DND-41 (cell line): ENCODE results near the gene TSHZ1.

Experiments used
- ATAC-seq: fragments of 200-7000 bp; cut with Tn5 transposase; 3 replicates; pipeline ENCODE4 v1.9.1; 2021; ENCODE audit warnings: low read depth; ENCODE audit not compliant: insufficient read depth
- DNase-seq: peaks from one replicate; pipeline ENCODE4 v3.0.0-alpha.2; 2020
- H2AFZ ChIP-seq: 2 replicates; pipeline ENCODE4 v1.6.0; 2012; ENCODE audit warnings: low read depth, low read length
- H3K27ac ChIP-seq: 2 replicates; pipeline ENCODE4 v1.5.1; 2012; ENCODE audit warnings: low read length, inconsistent platforms
- H3K27me3 ChIP-seq: fragments of 200-600 bp; sonication (generic); 2 replicates; pipeline ENCODE4 v1.6.0; 2012; ENCODE audit warnings: low read length, mild to moderate bottlenecking, inconsistent platforms; ENCODE audit not compliant: insufficient read depth, poor library complexity
- H3K36me3 ChIP-seq: 2 replicates; pipeline ENCODE4 v1.5.1; 2012; ENCODE audit warnings: low read length, inconsistent platforms; ENCODE audit not compliant: insufficient read depth
- H3K4me1 ChIP-seq: 2 replicates; pipeline ENCODE4 v1.5.1; 2012; ENCODE audit warnings: mild to moderate bottlenecking, low read length; ENCODE audit not compliant: insufficient read depth
- H3K4me2 ChIP-seq: 2 replicates; pipeline ENCODE4 v1.6.0; 2012; ENCODE audit warnings: mild to moderate bottlenecking, moderate library complexity, low read length, inconsistent platforms; ENCODE audit not compliant: insufficient read depth
- H3K4me3 ChIP-seq, 2 experiments: fragments of 200-600 bp in 1 of 2; shearing (Covaris generic) in 1 of 2; 2 replicates each; pipeline ENCODE4 v1.5.1; 2012 to 2016; ENCODE audit warnings: inconsistent platforms in 2 of 2, low read length in 2 of 2, mild to moderate bottlenecking in 2 of 2, low read depth in 1 of 2, moderate library complexity in 1 of 2
- H3K79me2 ChIP-seq: 2 replicates; pipeline ENCODE4 v1.6.0; 2012; ENCODE audit warnings: low read length, inconsistent platforms; ENCODE audit not compliant: insufficient read depth
- H3K9ac ChIP-seq: 2 replicates; pipeline ENCODE4 v1.6.0; 2012; ENCODE audit warnings: low read depth, mild to moderate bottlenecking, inconsistent platforms, low read length, moderate library complexity
- H3K9me3 ChIP-seq: 2 replicates; pipeline ENCODE4 v1.5.1; 2012; ENCODE audit warnings: low read length, moderate library complexity, mild to moderate bottlenecking, inconsistent platforms; ENCODE audit not compliant: insufficient read depth, severe bottlenecking
- H4K20me1 ChIP-seq: 2 replicates; pipeline ENCODE4 v1.6.0; 2012; ENCODE audit warnings: low read length; ENCODE audit not compliant: insufficient read depth
- EZH2 ChIP-seq: IDR thresholded peaks from 3 replicates; pipeline ENCODE4 v1.6.1; 2012; ENCODE audit warnings: borderline replicate concordance, low read depth, mild to moderate bottlenecking, moderate library complexity, low read length, inconsistent platforms; ENCODE audit not compliant: severe bottlenecking
- TF ChIP-seq, protein P1 (sequence below): IDR thresholded peaks from 2 replicates; pipeline ENCODE4 v1.5.1; 2012; ENCODE audit warnings: borderline replicate concordance, low read length, moderate library complexity, mild to moderate bottlenecking; ENCODE audit not compliant: poor library complexity, severe bottlenecking; ENCODE audit errors: extremely low read depth

TSHZ1 gene

GRCh38 chr18:75255094-75255493 is 44.5 kb downstream of the TSHZ1 start:
- H3K79me2 ChIP-seq: peaks cover 98% of the 10 kb centered on the region
- H3K4me2 ChIP-seq: no peak overlapping the region
- no peak overlapping the region for H3K27ac ChIP-seq
- H3K36me3 ChIP-seq: no peaks in the 10 kb centered on the region
- 0 out of 2 replicates have a peak, but pooled peaks cover 7% of the 10 kb centered on the region for H3K4me1 ChIP-seq
- TF ChIP-seq, protein P1, sequence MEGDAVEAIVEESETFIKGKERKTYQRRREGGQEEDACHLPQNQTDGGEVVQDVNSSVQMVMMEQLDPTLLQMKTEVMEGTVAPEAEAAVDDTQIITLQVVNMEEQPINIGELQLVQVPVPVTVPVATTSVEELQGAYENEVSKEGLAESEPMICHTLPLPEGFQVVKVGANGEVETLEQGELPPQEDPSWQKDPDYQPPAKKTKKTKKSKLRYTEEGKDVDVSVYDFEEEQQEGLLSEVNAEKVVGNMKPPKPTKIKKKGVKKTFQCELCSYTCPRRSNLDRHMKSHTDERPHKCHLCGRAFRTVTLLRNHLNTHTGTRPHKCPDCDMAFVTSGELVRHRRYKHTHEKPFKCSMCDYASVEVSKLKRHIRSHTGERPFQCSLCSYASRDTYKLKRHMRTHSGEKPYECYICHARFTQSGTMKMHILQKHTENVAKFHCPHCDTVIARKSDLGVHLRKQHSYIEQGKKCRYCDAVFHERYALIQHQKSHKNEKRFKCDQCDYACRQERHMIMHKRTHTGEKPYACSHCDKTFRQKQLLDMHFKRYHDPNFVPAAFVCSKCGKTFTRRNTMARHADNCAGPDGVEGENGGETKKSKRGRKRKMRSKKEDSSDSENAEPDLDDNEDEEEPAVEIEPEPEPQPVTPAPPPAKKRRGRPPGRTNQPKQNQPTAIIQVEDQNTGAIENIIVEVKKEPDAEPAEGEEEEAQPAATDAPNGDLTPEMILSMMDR: no peak
- no peak for TF ChIP-seq EZH2
- no peak overlapping the region for H2AFZ ChIP-seq
- H3K27me3 ChIP-seq: no peaks in the 10 kb centered on the region
- no peaks in the 10 kb centered on the region for H3K9me3 ChIP-seq
- H3K4me3 ChIP-seq: no peak overlapping the region
- no peak overlapping the region for H3K9ac ChIP-seq
- no peak for DNase-seq
- ATAC-seq: no peak
- H4K20me1 ChIP-seq: peaks cover 18% of the 10 kb centered on the region

DNA sequence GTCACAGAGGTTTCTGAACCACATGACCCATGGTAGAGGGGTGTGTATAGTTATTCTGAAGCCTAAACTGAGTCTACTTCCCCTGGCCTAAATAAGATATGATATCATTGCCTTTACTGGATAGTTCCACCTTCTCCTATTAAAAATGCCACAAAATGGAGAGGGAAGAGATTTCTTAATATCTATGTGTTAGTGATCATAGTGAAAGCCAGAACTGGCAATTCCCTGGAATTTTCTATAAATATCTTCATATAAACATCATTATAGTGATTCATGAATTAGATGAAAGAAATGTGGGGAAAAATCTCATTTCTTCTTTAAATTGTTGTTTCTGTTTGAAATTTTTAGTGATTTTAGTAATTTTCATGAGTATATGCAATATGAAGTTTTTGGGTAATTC is 45.8 kb downstream of the TSHZ1 start:
- no peak overlapping the region for H3K27ac ChIP-seq
- no peak overlapping the region for H3K9ac ChIP-seq
- DNase-seq: no peak
- no peak for TF ChIP-seq EZH2
- TF ChIP-seq, protein P1: no peak
- H3K9me3 ChIP-seq: no peaks in the 10 kb centered on the region
- peaks cover 6% of the 10 kb centered on the region; the same call in 1 of the 2 replicates for H3K36me3 ChIP-seq
- H3K27me3 ChIP-seq: no peaks in the 10 kb centered on the region
- no peak overlapping the region for H2AFZ ChIP-seq
- H3K4me3 ChIP-seq: no peak overlapping the region
- H3K4me2 ChIP-seq: no peak overlapping the region
- no peak for ATAC-seq
- peaks cover 99% of the 10 kb centered on the region for H3K79me2 ChIP-seq
- H4K20me1 ChIP-seq: peaks cover 17% of the 10 kb centered on the region
- H3K4me1 ChIP-seq: 0 out of 2 replicates have a peak, but pooled peaks cover 7% of the 10 kb centered on the region

DNA sequence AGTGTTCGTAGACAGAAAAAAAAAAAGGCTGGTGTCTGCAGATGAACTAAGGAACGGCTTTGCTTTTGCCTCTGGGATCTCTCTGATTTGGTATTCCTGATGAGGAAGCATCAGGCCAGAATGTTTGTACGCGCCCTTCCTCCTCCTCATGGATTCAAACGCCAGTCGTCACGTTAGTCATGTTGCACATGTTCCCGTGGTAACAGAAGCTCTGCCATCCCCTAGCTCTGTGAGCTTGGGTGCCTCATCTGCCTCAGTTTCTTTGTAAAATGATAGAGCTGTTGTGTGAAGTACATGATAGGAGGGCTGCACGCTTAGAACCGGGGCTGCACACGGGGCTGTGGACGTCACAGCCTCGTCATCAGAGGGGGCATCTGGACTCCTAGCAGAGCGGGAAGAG is 47.0 kb downstream of the TSHZ1 start:
- Histone ChIP-seq H3K27ac (no peak overlapping the region), H3K27me3 (no peaks in the 10 kb centered on the region), H3K9me3 (no peaks in the 10 kb centered on the region), H3K4me2 (no peak overlapping the region), H2AFZ (no peak overlapping the region), H3K4me3 (no peak overlapping the region), H3K9ac (no peak overlapping the region), H3K4me1 (0 out of 2 replicates have a peak, but pooled peaks cover 7% of the 10 kb centered on the region), H4K20me1 (peaks cover 19% of the 10 kb centered on the region), H3K36me3 (peaks cover 7% of the 10 kb centered on the region; the same call in 1 of the 2 replicates), H3K79me2 (peaks cover 99% of the 10 kb centered on the region)
- ATAC-seq: no peak
- DNase-seq: no peak
- TF ChIP-seq EZH2: no peak
- TF ChIP-seq, protein P1: no peak
